SK-N-SH treated with all-trans-retinoic acid at 6 μM for 48 hours (cell line): ENCODE results near the gene AKAP12.

Experiments used
- BACH2 ChIP-seq: fragments of 250-450 bp; sonication (Bioruptor Pico); IDR thresholded peaks from 2 replicates; pipeline ENCODE4 v1.9.0; 2021; ENCODE audit warnings: mild to moderate bottlenecking, borderline replicate concordance
- GLIS3 ChIP-seq: fragments of 250-450 bp; sonication (Bioruptor Pico); IDR thresholded peaks from 2 replicates; pipeline ENCODE4 v1.5.0; 2020; ENCODE audit warnings: mild to moderate bottlenecking, moderate library complexity
- OSR1 ChIP-seq: fragments of 250-450 bp; sonication (Bioruptor Pico); IDR thresholded peaks from 2 replicates; pipeline ENCODE4 v1.8.0; 2022; ENCODE audit warnings: moderate library complexity, mild to moderate bottlenecking, inconsistent platforms
- SNAI2 ChIP-seq: fragments of 250-450 bp; sonication (Bioruptor Pico); IDR thresholded peaks from 2 replicates; pipeline ENCODE4 v1.5.0; 2020; ENCODE audit warnings: mild to moderate bottlenecking, moderate library complexity
- ZFP3 ChIP-seq: fragments of 250-450 bp; sonication (Bioruptor Pico); IDR thresholded peaks from 2 replicates; pipeline ENCODE4 v1.5.0; 2020; ENCODE audit warnings: mild to moderate bottlenecking, moderate library complexity
- ZNF70 ChIP-seq: fragments of 450-650 bp; formaldehyde crosslinking; IDR thresholded peaks from 2 replicates; pipeline ENCODE4 v1.5.0; 2020; ENCODE audit warnings: mild to moderate bottlenecking, moderate library complexity
- ZNF8 ChIP-seq: fragments of 450-650 bp; formaldehyde crosslinking; IDR thresholded peaks from 2 replicates; pipeline ENCODE4 v1.5.0; 2020; ENCODE audit warnings: mild to moderate bottlenecking, moderate library complexity
- TF ChIP-seq, protein P1 (sequence below): fragments of 250-450 bp; sonication (Bioruptor Pico); IDR thresholded peaks from 2 replicates; pipeline ENCODE4 v1.5.1; 2021; ENCODE audit warnings: mild to moderate bottlenecking, moderate library complexity

DNA sequence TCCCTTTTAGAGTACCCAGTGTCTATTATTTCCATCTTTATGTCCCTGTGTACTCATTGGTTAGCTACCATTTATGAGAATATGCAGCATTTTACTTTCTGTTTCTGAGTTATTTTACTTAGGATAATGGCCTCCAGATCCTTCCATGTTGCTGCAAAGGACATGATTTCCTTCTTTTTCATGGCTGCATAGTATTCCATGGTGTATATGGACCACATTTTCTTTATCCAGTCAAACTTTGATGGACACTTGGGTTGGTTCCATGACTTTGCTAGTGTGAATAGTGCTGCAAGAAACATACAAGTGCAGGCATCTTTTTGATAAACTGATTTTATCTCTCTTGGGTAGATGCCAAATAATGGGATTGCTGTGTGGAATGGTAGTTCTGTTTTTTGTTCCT is 96.2 kb downstream of the AKAP12 start:
- no peak for TF ChIP-seq BACH2
- no peak for TF ChIP-seq ZNF8 (CRISPR knock-in tag)
- TF ChIP-seq ZNF70: no peak
- TF ChIP-seq, protein P1, sequence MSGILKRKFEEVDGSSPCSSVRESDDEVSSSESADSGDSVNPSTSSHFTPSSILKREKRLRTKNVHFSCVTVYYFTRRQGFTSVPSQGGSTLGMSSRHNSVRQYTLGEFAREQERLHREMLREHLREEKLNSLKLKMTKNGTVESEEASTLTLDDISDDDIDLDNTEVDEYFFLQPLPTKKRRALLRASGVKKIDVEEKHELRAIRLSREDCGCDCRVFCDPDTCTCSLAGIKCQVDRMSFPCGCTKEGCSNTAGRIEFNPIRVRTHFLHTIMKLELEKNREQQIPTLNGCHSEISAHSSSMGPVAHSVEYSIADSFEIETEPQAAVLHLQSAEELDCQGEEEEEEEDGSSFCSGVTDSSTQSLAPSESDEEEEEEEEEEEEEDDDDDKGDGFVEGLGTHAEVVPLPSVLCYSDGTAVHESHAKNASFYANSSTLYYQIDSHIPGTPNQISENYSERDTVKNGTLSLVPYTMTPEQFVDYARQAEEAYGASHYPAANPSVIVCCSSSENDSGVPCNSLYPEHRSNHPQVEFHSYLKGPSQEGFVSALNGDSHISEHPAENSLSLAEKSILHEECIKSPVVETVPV: no peak
- no peak for TF ChIP-seq OSR1 (CRISPR knock-in tag)
- no peak for TF ChIP-seq ZFP3 (CRISPR knock-in tag)
- TF ChIP-seq GLIS3 (CRISPR knock-in tag): no peak
- TF ChIP-seq SNAI2 (CRISPR knock-in tag): no peak
